SU-DHL-6 (cell line): Measurements from ENCODE around the gene ACP4.

Experiments used
- EZH2phosphoT487 ChIP-seq: fragments of 200-600 bp; sonication (generic), shearing (Covaris generic); conservative IDR thresholded peaks from 2 replicates; pipeline ENCODE4 v1.6.1; 2018; ENCODE audit warnings: mild to moderate bottlenecking, antibody characterized with exemption, low read length, moderate library complexity, mixed read lengths
- TF ChIP-seq, protein P1 (sequence below): fragments of 200-600 bp; sonication (generic); IDR thresholded peaks from one replicate; pipeline ENCODE4 v1.5.1; 2017; ENCODE audit warnings: antibody characterized with exemption, mild to moderate bottlenecking, low read length, moderate library complexity; ENCODE audit not compliant: insufficient read depth, poor library complexity, severe bottlenecking

GRCh38 chr19:50820086-50820485, 29.9 kb downstream of the ACP4 start:
- TF ChIP-seq, protein P1, sequence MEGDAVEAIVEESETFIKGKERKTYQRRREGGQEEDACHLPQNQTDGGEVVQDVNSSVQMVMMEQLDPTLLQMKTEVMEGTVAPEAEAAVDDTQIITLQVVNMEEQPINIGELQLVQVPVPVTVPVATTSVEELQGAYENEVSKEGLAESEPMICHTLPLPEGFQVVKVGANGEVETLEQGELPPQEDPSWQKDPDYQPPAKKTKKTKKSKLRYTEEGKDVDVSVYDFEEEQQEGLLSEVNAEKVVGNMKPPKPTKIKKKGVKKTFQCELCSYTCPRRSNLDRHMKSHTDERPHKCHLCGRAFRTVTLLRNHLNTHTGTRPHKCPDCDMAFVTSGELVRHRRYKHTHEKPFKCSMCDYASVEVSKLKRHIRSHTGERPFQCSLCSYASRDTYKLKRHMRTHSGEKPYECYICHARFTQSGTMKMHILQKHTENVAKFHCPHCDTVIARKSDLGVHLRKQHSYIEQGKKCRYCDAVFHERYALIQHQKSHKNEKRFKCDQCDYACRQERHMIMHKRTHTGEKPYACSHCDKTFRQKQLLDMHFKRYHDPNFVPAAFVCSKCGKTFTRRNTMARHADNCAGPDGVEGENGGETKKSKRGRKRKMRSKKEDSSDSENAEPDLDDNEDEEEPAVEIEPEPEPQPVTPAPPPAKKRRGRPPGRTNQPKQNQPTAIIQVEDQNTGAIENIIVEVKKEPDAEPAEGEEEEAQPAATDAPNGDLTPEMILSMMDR, result no peak
- no peak for TF ChIP-seq EZH2phosphoT487
